Liver (tissue), 9 donors: ENCODE measurements around the gene TENM3. TPM values are rescaled to one million over a fixed set of nuclear protein-coding genes. Genes with fewer than 3 reads are reported as not detected.

Experiments used
- DNase-seq: peaks from one replicate; pipeline ENCODE4 v3.0.0-alpha.2; 2017; ENCODE audit warnings: low spot score
- H3K27ac ChIP-seq, 2 donors: one replicate each; pipeline ENCODE4 v1.7.0; 2013; ENCODE audit warnings: inconsistent platforms in 2 of 2, low read length in 2 of 2, control low read depth in 1 of 2, low read depth in 1 of 2, mild to moderate bottlenecking in 1 of 2
- H3K27me3 ChIP-seq, 4 donors: one replicate each; pipeline versions ENCODE4 v1.6.1 to v1.7.0; 2013; ENCODE audit warnings: low read length in 3 of 4, inconsistent platforms in 1 of 4, mild to moderate bottlenecking in 1 of 4, moderate library complexity in 1 of 4; ENCODE audit not compliant: control insufficient read depth in 4 of 4, insufficient read depth in 4 of 4
- H3K36me3 ChIP-seq, 4 donors: one replicate each; pipeline versions ENCODE4 v1.6.1 to v1.7.0; 2013; ENCODE audit warnings: low read length in 3 of 4, mild to moderate bottlenecking in 3 of 4, low read depth in 1 of 4, moderate library complexity in 1 of 4; ENCODE audit not compliant: control insufficient read depth in 4 of 4, insufficient read depth in 3 of 4
- H3K4me1 ChIP-seq, 4 donors: one replicate each; pipeline versions ENCODE4 v1.6.1 to v1.7.0; 2013; ENCODE audit warnings: low read length in 3 of 4, mild to moderate bottlenecking in 3 of 4, moderate library complexity in 1 of 4; ENCODE audit not compliant: control insufficient read depth in 4 of 4, insufficient read depth in 4 of 4
- H3K4me3 ChIP-seq, 3 donors: one replicate each; pipeline versions ENCODE4 v1.6.1 to v1.7.0; 2013; ENCODE audit warnings: low read length in 3 of 3, control low read depth in 1 of 3, low read depth in 1 of 3, mild to moderate bottlenecking in 1 of 3
- H3K9ac ChIP-seq, 2 donors: one replicate each; pipeline ENCODE4 v1.7.0; 2013; ENCODE audit warnings: low read length in 2 of 2, mild to moderate bottlenecking in 2 of 2, moderate library complexity in 2 of 2, control low read depth in 1 of 2, low read depth in 1 of 2
- H3K9me3 ChIP-seq, 4 donors: one replicate each; pipeline versions ENCODE4 v1.6.1 to v1.7.0; 2013; ENCODE audit warnings: low read length in 3 of 4; ENCODE audit not compliant: control insufficient read depth in 4 of 4
- ATF3 ChIP-seq: IDR thresholded peaks from 2 replicates; pipeline ENCODE4 v1.6.1; 2016; ENCODE audit warnings: antibody characterized with exemption
- CTCF ChIP-seq: fragments of 150-350 bp; IDR thresholded peaks from 2 replicates; pipeline ENCODE4 v1.5.1; 2017; ENCODE audit warnings: improper control_type of control experiment, low read depth, low read length; ENCODE audit not compliant: missing input control
- EGR1 ChIP-seq, 2 donors: IDR thresholded peaks; 2 replicates each; pipeline ENCODE4 v1.6.1; 2016 to 2018; ENCODE audit warnings: antibody characterized with exemption in 2 of 2, low read depth in 2 of 2
- FOXA1 ChIP-seq: IDR thresholded peaks from 2 replicates; pipeline ENCODE4 v1.6.1; 2016; ENCODE audit warnings: antibody characterized with exemption
- FOXA2 ChIP-seq: IDR thresholded peaks from 2 replicates; pipeline ENCODE4 v1.6.1; 2016; ENCODE audit warnings: antibody characterized with exemption
- GABPA ChIP-seq, 2 donors: IDR thresholded peaks in 1 of 2; conservative IDR thresholded peaks in 1 of 2; 2 replicates each; pipeline ENCODE4 v1.6.1; 2016; ENCODE audit warnings: antibody characterized with exemption in 2 of 2, mild to moderate bottlenecking in 1 of 2, moderate library complexity in 1 of 2
- HNF4A ChIP-seq, 2 donors: conservative IDR thresholded peaks; 2 replicates each; pipeline ENCODE4 v1.6.1; 2016; ENCODE audit warnings: antibody characterized with exemption in 2 of 2, mild to moderate bottlenecking in 2 of 2
- HNF4G ChIP-seq: IDR thresholded peaks from 2 replicates; pipeline ENCODE4 v1.6.1; 2016; ENCODE audit warnings: antibody characterized with exemption
- JUND ChIP-seq, 2 donors: IDR thresholded peaks; 2 replicates each; pipeline ENCODE4 v1.6.1; 2016; ENCODE audit warnings: antibody characterized with exemption in 2 of 2
- NR2F2 ChIP-seq: IDR thresholded peaks from 2 replicates; pipeline ENCODE4 v1.6.1; 2016; ENCODE audit warnings: antibody characterized with exemption
- RAD21 ChIP-seq, 2 donors: IDR thresholded peaks; 2 replicates each; pipeline ENCODE4 v1.6.1; 2016; ENCODE audit warnings: antibody characterized with exemption in 2 of 2, mild to moderate bottlenecking in 2 of 2
- RXRA ChIP-seq, 2 donors: IDR thresholded peaks; 2 replicates each; pipeline ENCODE4 v1.6.1; 2017 to 2018; ENCODE audit warnings: antibody characterized with exemption in 2 of 2, mild to moderate bottlenecking in 1 of 2
- SP1 ChIP-seq: IDR thresholded peaks from 2 replicates; pipeline ENCODE4 v1.6.1; 2018; ENCODE audit warnings: antibody characterized with exemption, mild to moderate bottlenecking
- TAF1 ChIP-seq: conservative IDR thresholded peaks from 2 replicates; pipeline ENCODE4 v1.6.1; 2016; ENCODE audit warnings: antibody characterized with exemption, mild to moderate bottlenecking
- YY1 ChIP-seq: IDR thresholded peaks from 2 replicates; pipeline ENCODE4 v1.6.1; 2016; ENCODE audit warnings: antibody characterized with exemption, mild to moderate bottlenecking
- ZBTB33 ChIP-seq: IDR thresholded peaks from 2 replicates; pipeline ENCODE4 v1.6.1; 2016; ENCODE audit warnings: antibody characterized with exemption
- WGBS: extraction: QIAGEN DNeasy Blood & Tissue Kit; methylation state at CpG from one replicate; pipeline ENCODE4 v1.1.7; 2013; 5-methylcytosine and 5-hydroxymethylcytosine counted together
- polyA plus RNA-seq, 2 donors: library from polyadenylated mRNA; stranded (reverse) in 1 of 2; unstranded in 1 of 2; fragments of 200-250 nt in 1 of 2; fragments of >200 nt in 1 of 2; fragmentation: Nextera tagmentation in 1 of 2; extraction: Ambion mirVana in 1 of 2; gene quantifications; one replicate each; pipeline versions ENCODE4 v1.2.1 to v1.2.3, GENCODE V29; 2013 to 2015
- total RNA-seq, 2 donors: library from RNA; depleted of rRNA; stranded (reverse); fragments of >200 nt; gene quantifications; one replicate each; pipeline ENCODE4 v1.2.3, GENCODE V29; 2014
- TF ChIP-seq, protein P1 (sequence below): IDR thresholded peaks from 2 replicates; pipeline ENCODE4 v1.6.1; 2016; ENCODE audit warnings: antibody characterized with exemption, mild to moderate bottlenecking
- TF ChIP-seq, protein P2 (sequence below): IDR thresholded peaks from 2 replicates; pipeline ENCODE4 v1.6.1; 2016; ENCODE audit warnings: antibody characterized with exemption
- donor health status: healthy.
- donor health status: healthy.
- donor health status: healthy.
- donor health status: healthy.
- donor health status: healthy.

TENM3 gene
- total and polyA plus RNA-seq, 4 donors, result 0.32 to 16.8 (median 0.70) TPM

GRCh38 chr4:182201871-182202270 lies 41.3 kb upstream of the TENM3 start:
- peaks cover 0 to 2% (median 0%) of the 10 kb centered on the region in 4 donors for H3K27me3 ChIP-seq
- DNase-seq, result no peak
- no peak overlapping the region for H3K4me3 ChIP-seq
- H3K9ac ChIP-seq, result no peak overlapping the region
- H3K9me3 ChIP-seq, result no peaks in the 10 kb centered on the region
- no peak for TF ChIP-seq CTCF
- TF ChIP-seq YY1, result no peak
- TF ChIP-seq HNF4G, result no peak
- TF ChIP-seq FOXA2, result no peak
- TF ChIP-seq RXRA (IDR thresholded peaks at IDR 0.05), result no peak
- no peak for TF ChIP-seq ZBTB33
- TF ChIP-seq EGR1 (IDR thresholded peaks at IDR 0.05; ENCODE audit: low read depth in 2 of 2), result no peak
- no peak for TF ChIP-seq HNF4A (conservative IDR thresholded peaks at IDR 0.05)
- no peak for TF ChIP-seq NR2F2
- TF ChIP-seq ATF3, result no peak
- no peak for TF ChIP-seq SP1
- no peak overlapping the region for H3K27ac ChIP-seq
- no peaks in the 10 kb centered on the region for H3K4me1 ChIP-seq
- 64% methylated on average over 3 of the region's 3 CpGs for WGBS
- H3K36me3 ChIP-seq, result no peaks in the 10 kb centered on the region

DNA sequence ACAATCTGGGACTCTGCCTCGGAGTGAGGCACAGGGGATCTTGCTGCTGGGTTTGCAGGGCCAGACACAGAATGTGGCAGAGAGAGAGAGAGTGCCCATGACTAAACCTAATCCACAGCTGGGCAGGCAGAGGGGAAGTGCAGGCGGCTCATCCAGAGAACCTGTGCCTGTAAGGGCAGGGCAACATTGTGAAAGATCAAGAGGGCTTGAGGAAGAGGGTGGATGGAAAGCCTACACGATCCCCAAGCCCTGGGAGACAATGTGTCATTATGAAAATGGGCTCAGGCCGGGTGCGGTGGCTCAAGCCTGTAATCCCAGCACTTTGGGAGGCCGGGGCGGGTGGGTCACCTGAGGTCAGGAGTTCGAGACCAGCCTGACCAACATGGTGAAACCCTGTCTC lies 40.6 kb upstream of the TENM3 start:
- H3K27me3 ChIP-seq, result peaks cover 0 to 2% (median 0%) of the 10 kb centered on the region in 4 donors
- WGBS, result 88% methylated on average over 8 of the region's 8 CpGs
- no peaks in the 10 kb centered on the region for H3K9me3 ChIP-seq
- H3K4me1 ChIP-seq, result no peaks in the 10 kb centered on the region
- DNase-seq, result no peak
- H3K4me3 ChIP-seq, result no peak overlapping the region
- TF ChIP-seq, protein P1, sequence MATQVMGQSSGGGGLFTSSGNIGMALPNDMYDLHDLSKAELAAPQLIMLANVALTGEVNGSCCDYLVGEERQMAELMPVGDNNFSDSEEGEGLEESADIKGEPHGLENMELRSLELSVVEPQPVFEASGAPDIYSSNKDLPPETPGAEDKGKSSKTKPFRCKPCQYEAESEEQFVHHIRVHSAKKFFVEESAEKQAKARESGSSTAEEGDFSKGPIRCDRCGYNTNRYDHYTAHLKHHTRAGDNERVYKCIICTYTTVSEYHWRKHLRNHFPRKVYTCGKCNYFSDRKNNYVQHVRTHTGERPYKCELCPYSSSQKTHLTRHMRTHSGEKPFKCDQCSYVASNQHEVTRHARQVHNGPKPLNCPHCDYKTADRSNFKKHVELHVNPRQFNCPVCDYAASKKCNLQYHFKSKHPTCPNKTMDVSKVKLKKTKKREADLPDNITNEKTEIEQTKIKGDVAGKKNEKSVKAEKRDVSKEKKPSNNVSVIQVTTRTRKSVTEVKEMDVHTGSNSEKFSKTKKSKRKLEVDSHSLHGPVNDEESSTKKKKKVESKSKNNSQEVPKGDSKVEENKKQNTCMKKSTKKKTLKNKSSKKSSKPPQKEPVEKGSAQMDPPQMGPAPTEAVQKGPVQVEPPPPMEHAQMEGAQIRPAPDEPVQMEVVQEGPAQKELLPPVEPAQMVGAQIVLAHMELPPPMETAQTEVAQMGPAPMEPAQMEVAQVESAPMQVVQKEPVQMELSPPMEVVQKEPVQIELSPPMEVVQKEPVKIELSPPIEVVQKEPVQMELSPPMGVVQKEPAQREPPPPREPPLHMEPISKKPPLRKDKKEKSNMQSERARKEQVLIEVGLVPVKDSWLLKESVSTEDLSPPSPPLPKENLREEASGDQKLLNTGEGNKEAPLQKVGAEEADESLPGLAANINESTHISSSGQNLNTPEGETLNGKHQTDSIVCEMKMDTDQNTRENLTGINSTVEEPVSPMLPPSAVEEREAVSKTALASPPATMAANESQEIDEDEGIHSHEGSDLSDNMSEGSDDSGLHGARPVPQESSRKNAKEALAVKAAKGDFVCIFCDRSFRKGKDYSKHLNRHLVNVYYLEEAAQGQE, result no peak
- no peak for TF ChIP-seq FOXA1
- TF ChIP-seq RXRA (IDR thresholded peaks at IDR 0.05), result no peak
- no peak for TF ChIP-seq JUND (IDR thresholded peaks at IDR 0.05)
- no peak for TF ChIP-seq HNF4G
- no peak for TF ChIP-seq YY1
- no peak for TF ChIP-seq EGR1 (IDR thresholded peaks at IDR 0.05; ENCODE audit: low read depth in 2 of 2)
- TF ChIP-seq ZBTB33, result no peak
- no peak for TF ChIP-seq TAF1
- TF ChIP-seq FOXA2, result no peak
- TF ChIP-seq NR2F2, result no peak
- no peak for TF ChIP-seq GABPA (IDR thresholded peaks at IDR 0.05 in 1 of 2, conservative IDR thresholded peaks at IDR 0.05 in 1 of 2)
- no peak for TF ChIP-seq RAD21 (IDR thresholded peaks at IDR 0.05)
- TF ChIP-seq SP1, result no peak
- no peak for TF ChIP-seq ATF3
- TF ChIP-seq HNF4A (conservative IDR thresholded peaks at IDR 0.05), result no peak
- no peak for TF ChIP-seq CTCF
- TF ChIP-seq, protein P2, sequence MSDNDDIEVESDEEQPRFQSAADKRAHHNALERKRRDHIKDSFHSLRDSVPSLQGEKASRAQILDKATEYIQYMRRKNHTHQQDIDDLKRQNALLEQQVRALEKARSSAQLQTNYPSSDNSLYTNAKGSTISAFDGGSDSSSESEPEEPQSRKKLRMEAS, result no peak
- no peaks in the 10 kb centered on the region for H3K36me3 ChIP-seq
- H3K27ac ChIP-seq, result no peak overlapping the region
- no peak overlapping the region for H3K9ac ChIP-seq
